WTC11 (cell line): Measurements from ENCODE around the gene DEXI.

Experiments used
- ESRRA ChIP-seq: sonication (generic); formaldehyde crosslinking; IDR thresholded peaks from 2 replicates; pipeline ENCODE4 v1.8.1; 2022; ENCODE audit warnings: mild to moderate bottlenecking, missing genetic modification reagents, borderline replicate concordance
- JUN ChIP-seq: sonication (generic); formaldehyde crosslinking; IDR thresholded peaks from 2 replicates; pipeline ENCODE4 v1.8.0; 2023; ENCODE audit warnings: mild to moderate bottlenecking, missing genetic modification reagents
- NFATC4 ChIP-seq: fragments of 250-450 bp; sonication (Bioruptor Pico); IDR thresholded peaks from 2 replicates; pipeline ENCODE4 v1.9.0; 2021; ENCODE audit warnings: mild to moderate bottlenecking
- NFE2L1 ChIP-seq: sonication (generic); formaldehyde crosslinking; IDR thresholded peaks from 2 replicates; pipeline ENCODE4 v1.8.1; 2023; ENCODE audit warnings: missing genetic modification reagents
- ZBTB21 ChIP-seq: sonication (generic); formaldehyde crosslinking; IDR thresholded peaks from 2 replicates; pipeline ENCODE4 v1.8.1; 2023; ENCODE audit warnings: mild to moderate bottlenecking, missing genetic modification reagents, borderline replicate concordance
- TF ChIP-seq, protein P1 (sequence below): sonication (generic); formaldehyde crosslinking; IDR thresholded peaks from 2 replicates; pipeline ENCODE4 v1.8.1; 2022; ENCODE audit warnings: mild to moderate bottlenecking, moderate library complexity, missing genetic modification reagents
- TF ChIP-seq, protein P2 (sequence below): fragments of 200-600 bp; IDR thresholded peaks from 2 replicates; pipeline ENCODE4 v1.8.0; 2022; ENCODE audit warnings: antibody characterized with exemption
- TF ChIP-seq, protein P3 (sequence below): sonication (generic); formaldehyde crosslinking; IDR thresholded peaks from 2 replicates; pipeline ENCODE4 v1.8.1; 2023; ENCODE audit warnings: mild to moderate bottlenecking, missing genetic modification reagents, moderate library complexity
- TF ChIP-seq, protein P4 (sequence below): sonication (generic); formaldehyde crosslinking; IDR thresholded peaks from 2 replicates; pipeline ENCODE4 v1.8.0; 2022; ENCODE audit warnings: missing genetic modification reagents
- TF ChIP-seq, protein P5 (sequence below): sonication (generic); formaldehyde crosslinking; conservative IDR thresholded peaks from 2 replicates; pipeline ENCODE4 v1.8.1; 2023; ENCODE audit warnings: mild to moderate bottlenecking, low read depth, missing genetic modification reagents, moderate library complexity
- TF ChIP-seq, protein P6 (sequence below): sonication (generic); formaldehyde crosslinking; IDR thresholded peaks from 2 replicates; pipeline ENCODE4 v1.8.0; 2022; ENCODE audit warnings: mild to moderate bottlenecking, missing genetic modification reagents

DNA sequence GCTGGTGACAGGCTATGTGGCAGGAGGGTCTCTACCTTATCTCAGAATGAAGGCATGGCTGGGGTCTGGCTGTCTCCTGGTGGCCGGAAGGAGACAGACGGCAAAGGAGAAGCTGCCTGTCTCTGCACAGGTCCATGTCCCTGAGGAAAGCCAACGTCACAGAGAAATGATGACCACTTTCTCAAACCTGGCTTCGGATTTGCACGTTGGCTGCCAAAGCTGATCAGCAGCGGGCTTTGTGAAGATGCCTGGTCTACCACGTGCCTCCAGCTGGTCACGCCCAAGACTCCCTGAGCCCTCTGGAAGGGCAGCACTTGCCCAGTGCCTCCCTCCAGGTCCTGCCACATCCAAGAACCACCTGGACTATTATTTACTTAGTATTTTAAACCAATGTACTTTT lies 8.4 kb downstream of the DEXI start:
- TF ChIP-seq ZBTB21: no peak
- TF ChIP-seq, protein P1, sequence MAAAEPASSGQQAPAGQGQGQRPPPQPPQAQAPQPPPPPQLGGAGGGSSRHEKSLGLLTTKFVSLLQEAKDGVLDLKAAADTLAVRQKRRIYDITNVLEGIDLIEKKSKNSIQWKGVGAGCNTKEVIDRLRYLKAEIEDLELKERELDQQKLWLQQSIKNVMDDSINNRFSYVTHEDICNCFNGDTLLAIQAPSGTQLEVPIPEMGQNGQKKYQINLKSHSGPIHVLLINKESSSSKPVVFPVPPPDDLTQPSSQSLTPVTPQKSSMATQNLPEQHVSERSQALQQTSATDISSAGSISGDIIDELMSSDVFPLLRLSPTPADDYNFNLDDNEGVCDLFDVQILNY (CRISPR knock-in tag): no peak
- TF ChIP-seq, protein P2, sequence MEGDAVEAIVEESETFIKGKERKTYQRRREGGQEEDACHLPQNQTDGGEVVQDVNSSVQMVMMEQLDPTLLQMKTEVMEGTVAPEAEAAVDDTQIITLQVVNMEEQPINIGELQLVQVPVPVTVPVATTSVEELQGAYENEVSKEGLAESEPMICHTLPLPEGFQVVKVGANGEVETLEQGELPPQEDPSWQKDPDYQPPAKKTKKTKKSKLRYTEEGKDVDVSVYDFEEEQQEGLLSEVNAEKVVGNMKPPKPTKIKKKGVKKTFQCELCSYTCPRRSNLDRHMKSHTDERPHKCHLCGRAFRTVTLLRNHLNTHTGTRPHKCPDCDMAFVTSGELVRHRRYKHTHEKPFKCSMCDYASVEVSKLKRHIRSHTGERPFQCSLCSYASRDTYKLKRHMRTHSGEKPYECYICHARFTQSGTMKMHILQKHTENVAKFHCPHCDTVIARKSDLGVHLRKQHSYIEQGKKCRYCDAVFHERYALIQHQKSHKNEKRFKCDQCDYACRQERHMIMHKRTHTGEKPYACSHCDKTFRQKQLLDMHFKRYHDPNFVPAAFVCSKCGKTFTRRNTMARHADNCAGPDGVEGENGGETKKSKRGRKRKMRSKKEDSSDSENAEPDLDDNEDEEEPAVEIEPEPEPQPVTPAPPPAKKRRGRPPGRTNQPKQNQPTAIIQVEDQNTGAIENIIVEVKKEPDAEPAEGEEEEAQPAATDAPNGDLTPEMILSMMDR: no peak
- no peak for TF ChIP-seq ESRRA
- TF ChIP-seq JUN: no peak
- TF ChIP-seq, protein P3, sequence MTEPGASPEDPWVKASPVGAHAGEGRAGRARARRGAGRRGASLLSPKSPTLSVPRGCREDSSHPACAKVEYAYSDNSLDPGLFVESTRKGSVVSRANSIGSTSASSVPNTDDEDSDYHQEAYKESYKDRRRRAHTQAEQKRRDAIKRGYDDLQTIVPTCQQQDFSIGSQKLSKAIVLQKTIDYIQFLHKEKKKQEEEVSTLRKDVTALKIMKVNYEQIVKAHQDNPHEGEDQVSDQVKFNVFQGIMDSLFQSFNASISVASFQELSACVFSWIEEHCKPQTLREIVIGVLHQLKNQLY: no peak
- no peak for TF ChIP-seq NFATC4
- TF ChIP-seq, protein P4, sequence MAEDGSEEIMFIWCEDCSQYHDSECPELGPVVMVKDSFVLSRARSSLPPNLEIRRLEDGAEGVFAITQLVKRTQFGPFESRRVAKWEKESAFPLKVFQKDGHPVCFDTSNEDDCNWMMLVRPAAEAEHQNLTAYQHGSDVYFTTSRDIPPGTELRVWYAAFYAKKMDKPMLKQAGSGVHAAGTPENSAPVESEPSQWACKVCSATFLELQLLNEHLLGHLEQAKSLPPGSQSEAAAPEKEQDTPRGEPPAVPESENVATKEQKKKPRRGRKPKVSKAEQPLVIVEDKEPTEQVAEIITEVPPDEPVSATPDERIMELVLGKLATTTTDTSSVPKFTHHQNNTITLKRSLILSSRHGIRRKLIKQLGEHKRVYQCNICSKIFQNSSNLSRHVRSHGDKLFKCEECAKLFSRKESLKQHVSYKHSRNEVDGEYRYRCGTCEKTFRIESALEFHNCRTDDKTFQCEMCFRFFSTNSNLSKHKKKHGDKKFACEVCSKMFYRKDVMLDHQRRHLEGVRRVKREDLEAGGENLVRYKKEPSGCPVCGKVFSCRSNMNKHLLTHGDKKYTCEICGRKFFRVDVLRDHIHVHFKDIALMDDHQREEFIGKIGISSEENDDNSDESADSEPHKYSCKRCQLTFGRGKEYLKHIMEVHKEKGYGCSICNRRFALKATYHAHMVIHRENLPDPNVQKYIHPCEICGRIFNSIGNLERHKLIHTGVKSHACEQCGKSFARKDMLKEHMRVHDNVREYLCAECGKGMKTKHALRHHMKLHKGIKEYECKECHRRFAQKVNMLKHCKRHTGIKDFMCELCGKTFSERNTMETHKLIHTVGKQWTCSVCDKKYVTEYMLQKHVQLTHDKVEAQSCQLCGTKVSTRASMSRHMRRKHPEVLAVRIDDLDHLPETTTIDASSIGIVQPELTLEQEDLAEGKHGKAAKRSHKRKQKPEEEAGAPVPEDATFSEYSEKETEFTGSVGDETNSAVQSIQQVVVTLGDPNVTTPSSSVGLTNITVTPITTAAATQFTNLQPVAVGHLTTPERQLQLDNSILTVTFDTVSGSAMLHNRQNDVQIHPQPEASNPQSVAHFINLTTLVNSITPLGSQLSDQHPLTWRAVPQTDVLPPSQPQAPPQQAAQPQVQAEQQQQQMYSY: no peak
- no peak for TF ChIP-seq NFE2L1 (CRISPR knock-in tag)
- TF ChIP-seq, protein P5, sequence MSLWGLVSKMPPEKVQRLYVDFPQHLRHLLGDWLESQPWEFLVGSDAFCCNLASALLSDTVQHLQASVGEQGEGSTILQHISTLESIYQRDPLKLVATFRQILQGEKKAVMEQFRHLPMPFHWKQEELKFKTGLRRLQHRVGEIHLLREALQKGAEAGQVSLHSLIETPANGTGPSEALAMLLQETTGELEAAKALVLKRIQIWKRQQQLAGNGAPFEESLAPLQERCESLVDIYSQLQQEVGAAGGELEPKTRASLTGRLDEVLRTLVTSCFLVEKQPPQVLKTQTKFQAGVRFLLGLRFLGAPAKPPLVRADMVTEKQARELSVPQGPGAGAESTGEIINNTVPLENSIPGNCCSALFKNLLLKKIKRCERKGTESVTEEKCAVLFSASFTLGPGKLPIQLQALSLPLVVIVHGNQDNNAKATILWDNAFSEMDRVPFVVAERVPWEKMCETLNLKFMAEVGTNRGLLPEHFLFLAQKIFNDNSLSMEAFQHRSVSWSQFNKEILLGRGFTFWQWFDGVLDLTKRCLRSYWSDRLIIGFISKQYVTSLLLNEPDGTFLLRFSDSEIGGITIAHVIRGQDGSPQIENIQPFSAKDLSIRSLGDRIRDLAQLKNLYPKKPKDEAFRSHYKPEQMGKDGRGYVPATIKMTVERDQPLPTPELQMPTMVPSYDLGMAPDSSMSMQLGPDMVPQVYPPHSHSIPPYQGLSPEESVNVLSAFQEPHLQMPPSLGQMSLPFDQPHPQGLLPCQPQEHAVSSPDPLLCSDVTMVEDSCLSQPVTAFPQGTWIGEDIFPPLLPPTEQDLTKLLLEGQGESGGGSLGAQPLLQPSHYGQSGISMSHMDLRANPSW (CRISPR knock-in tag): no peak
- TF ChIP-seq, protein P6, sequence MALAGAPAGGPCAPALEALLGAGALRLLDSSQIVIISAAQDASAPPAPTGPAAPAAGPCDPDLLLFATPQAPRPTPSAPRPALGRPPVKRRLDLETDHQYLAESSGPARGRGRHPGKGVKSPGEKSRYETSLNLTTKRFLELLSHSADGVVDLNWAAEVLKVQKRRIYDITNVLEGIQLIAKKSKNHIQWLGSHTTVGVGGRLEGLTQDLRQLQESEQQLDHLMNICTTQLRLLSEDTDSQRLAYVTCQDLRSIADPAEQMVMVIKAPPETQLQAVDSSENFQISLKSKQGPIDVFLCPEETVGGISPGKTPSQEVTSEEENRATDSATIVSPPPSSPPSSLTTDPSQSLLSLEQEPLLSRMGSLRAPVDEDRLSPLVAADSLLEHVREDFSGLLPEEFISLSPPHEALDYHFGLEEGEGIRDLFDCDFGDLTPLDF (CRISPR knock-in tag): no peak
